GM18909 (cell line): ENCODE measurements around the gene TMX4.
"Not testable (repeated sequence)": the region's sequence is repeated elsewhere in the genome, so short reads cannot be mapped to it uniquely, and the experiment has no call there.

ENCODE experiments used
- ATAC-seq: cut with Tn5 transposase; IDR thresholded peaks from one replicate; pipeline ENCODE4 v1.9.1; 2021; ENCODE audit warnings: mild to moderate bottlenecking; ENCODE audit not compliant: unreplicated experiment, poor library complexity

Gene TMX4

DNA sequence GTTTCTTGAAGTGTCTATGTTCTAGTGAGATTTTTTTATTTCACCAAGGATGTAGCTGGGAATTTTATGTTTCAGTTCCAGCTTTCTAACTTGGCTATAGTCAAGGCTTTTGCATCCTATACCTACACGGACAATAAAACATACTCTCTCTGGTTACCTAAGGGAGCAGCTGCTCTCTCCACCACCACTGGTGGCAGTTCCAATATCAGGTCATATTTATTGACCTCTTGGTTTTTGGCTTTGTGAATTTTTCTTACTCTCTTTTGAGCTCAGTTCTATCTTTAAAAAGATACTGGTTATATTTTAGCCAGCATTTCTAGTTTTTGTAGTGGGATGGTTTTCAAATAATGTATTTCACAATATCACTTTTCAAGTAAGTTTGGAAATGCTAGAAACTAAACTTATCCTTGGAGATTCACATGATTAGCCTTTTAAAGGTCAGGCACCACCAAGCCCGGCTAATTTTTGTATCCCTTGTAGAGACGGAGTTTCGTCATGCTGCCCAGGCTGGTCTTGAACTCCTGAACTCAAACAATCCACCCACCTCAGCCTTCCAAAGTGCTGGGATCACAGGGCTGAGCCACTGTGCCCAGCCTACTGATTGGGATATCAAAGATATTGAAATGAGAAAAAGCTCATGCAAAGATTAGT is 44.7 kb downstream of the TMX4 start:
- ATAC-seq: no peak

DNA sequence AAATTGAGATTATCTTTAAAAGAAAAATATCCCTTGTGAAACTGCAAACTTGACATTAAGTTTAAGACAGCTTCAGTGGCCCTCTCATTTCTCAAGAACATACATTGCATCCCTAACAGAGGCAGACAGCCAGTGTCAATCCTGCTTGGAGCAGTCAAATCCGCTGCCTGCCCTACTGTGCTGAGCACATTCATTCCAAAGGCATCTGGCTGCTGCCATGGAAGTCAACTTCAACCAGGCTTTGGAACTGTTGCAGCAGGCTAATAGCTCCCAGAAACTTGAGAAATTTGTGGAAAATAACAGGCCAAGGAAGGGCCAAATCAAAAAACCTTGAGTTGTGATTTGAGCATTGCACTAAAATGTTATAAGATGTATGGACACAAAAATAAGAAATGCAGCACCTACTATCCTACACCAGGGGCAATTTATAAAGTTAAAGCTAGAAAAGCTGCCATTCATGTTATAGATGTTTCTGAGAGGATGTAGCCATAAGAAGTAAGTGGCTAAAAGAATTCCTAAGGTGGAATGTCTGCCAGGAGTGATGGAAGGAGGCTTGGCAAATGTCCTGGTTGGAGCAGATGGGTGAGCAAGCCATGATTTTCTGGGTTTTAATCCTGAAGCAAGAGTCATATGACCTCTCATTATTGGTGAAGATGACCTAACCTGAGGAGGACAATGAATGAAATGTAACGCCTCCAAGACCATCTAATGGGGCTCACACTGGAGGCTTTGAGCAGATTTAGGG is 47.9 kb downstream of the TMX4 start:
- no peak for ATAC-seq

DNA sequence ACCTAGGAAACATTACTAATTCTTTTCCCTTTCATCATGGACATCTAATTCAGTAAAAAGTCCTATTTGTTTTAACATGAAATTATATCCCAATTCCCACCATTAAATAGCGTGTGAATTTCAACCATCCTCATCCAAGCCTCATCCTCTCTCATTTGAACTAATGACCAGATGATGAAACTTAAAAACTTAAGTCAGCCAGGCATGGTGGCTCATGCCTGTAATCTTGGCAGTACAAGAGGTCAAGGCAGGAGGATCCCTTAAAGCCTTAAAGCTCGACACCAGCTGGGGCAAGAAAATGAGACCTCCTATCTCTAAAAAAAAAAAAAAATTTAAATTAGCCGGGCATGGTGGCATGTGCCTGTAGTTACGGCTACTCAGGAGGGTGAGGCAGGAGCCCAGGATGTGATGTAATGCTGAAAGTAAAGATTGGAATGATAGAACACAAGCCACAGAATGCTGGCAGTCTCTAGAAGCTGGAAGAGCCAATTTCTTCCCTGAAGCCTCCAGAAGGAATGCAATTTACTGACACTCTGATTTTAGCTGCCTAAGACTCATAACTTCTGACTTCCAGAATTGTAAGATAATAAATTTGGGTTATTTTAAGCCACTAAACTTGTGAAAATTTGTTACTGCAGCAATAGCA is 52.2 kb downstream of the TMX4 start:
- ATAC-seq: no peak

DNA sequence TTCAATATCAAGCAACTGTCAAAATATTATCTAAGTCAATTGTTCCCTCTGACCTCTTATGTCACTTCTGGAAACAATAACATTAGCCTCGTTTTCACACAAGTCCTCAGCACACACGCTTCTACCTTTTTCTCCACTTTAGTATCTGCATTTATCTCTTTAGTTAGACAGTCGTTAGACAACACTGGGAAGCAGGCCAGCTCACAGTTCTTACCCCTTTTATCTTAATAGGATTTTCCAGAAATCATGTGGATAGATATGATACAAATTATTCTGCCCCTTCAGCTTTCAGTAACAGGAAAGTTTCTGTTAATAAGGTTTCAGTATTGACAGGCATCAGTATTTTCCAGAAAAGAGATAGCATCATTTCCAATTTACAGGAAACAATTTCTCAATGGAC is 53.4 kb downstream of the TMX4 start:
- no peak for ATAC-seq

DNA sequence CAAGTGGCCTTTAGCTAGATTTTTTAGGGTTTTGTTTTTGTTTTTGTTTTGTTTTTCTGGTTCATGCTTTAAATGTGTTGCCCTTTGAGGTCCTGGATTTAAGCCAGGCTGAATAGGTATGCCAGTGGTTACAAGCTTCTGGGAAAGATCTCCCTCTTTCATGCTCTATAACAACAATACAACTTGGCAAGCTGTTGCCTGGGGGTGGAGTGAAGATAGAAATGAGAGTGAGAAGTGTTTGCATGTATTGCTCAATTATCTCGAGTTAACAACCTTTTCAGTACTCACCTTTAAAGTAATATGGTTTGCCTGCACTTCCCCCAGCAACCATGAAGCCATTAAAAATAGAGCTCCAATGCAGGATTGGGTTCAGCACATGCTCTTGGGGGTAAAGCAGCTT is 60.1 kb downstream of the TMX4 start:
- no peak for ATAC-seq

DNA sequence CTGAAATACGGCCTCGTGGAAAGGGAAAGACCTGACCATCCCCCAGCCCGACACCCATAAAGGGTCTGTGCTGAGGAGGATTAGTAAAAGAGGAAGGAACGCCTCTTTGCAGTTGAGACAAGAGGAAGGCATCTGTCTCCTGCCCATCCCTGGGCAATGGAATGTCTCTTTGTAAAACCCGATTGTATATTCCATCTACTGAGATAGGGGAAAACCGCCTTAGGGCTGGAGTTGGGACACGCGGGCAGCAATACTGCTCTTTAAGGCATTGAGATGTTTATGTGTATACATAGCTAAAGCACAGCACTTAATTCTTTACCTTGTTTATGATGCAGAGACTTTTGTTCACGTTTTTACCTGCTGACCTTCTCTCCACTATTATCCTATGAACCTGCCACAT is 63.0 kb downstream of the TMX4 start:
- ATAC-seq: not testable (repeated sequence)

DNA sequence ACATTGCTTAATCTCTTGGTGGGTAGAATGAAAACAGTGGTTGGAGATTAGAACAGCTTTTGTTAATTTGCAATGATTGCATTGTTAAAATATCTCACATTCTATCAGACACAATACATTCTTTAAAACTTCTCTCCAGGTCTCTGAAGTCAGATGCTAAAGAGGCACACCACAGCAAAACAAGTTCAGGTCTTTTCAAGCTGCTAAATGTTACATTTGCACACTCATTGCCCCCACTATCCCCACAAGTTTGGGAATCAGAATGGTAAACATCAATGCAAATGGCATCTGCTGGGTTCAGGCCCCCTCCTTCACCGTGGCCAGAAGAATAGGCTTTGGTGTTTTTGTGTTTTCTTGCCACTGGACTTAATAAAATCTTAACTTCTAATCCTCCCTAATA is 69.2 kb downstream of the TMX4 start:
- ATAC-seq: no peak

DNA sequence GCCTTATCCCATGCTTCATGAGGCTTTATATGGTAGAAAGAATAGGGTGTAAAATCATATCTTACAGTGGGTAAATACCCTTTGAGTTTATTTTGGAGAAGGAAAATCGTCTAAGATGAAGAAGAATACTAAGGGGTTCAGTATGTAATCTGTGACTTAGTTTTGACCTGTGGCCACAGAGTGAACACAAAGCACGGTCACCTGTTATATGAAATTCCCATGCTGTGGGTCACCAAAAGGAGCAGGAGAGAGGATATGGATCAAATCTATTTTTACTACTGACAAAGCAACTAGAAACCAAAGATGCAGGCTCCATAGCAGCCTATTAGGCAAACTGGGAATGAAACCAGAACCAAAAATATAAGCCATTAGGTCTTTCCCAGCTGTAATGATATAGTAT is 75.7 kb downstream of the TMX4 start:
- no peak for ATAC-seq

DNA sequence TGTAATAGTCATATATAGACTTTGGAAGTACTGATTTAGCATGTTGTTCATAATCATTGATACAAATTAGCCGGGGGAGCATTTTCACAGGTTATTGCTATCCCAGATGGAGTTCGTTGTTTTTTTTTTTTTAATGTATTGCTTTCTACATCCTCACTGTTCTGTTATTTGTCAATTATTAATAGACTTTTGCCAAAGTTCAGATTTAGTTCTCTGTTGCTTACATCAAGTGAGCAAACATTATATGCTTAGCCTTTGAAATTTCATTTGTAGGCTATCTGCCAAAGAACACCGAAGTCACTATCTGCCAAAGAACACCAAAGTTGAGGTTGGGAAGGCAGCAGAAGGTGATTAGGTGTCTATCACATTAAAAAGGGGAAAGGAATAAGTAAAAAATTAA is 79.2 kb downstream of the TMX4 start, which contains the start of gene HAO1:
TSS of gene HAO1 (minus strand) at position 118 of the 400 bp plus-strand sequence. CDS start at position 82, 36 bp downstream.
- no peak for ATAC-seq

DNA sequence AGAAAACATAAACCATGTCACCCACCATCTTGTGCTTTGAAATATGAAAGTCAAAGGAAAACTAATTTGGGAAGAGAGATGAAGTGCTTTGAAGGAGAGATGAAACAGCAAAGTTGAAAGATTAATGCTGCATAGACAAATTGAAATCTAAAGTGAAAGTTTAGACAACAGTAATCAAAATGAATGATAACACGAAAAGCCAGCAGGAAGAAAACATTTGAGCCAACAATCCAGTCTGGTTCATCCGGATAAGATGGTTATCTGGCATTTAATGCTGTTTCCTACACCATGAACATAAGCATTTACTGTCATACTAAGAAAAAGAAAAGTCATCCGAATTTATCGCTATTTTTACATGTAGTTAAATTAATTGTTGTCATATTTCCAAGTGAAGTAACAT is 79.9 kb downstream of the TMX4 start:
- ATAC-seq: no peak

DNA sequence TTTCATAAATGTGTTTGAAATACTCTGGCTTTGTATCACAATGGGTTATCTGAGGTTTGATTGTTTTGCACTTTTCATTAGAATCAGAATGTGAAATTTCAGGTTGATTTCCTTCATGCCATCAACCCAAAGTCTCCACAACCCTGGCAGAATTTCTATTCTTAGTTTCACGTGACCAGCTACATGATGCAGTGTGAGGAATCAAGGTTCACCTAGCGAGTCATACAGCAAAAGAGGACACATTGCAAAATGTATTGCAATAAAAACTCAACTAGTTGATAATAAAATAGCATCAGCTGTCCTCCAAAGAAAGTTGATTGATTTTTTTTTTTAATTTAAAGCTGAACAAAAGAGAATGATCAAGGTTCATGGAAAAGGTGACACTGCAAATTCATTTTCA is 81.5 kb downstream of the TMX4 start:
- no peak for ATAC-seq

DNA sequence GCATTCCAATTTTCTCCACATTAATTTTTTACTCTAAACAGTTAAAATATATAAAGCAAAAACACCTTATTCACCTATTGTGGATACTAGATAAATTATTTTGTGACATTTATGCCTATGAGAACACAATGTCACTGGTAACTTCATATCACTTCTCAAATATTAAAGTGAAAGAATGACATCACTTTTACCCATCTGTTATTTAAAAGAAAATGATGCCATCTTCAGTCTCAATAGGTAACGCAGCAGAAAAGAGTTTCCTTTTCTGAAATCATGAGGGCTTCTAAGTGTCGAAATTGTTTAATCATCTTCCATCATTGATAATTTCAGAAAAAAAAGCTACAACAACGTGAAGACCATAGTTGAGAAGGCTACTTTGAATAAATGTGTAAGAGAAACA is 82.2 kb downstream of the TMX4 start:
- ATAC-seq: no peak

DNA sequence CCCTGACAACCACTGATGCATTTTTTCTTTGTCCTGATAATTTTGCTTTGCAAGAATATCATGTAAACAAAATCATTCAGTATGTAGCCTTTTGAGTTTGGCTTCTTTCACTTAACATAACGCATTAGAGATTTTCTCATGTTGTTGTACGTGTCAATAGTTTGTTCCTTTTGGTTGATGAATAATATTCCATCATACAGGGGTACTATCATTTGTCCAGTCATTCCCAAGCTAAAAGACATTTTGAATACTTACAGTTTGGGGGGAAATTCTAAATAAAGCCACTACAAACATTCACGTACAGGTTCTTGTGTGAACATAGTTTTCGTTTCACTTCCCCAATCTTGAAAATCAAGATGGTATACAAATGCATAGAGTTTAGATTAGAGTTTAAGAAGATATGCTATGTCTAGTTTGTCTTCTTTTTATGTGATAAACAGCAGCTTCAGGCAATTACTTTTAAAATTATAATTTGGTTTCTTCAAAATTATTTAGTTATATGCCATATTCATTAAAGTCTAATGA is 84.5 kb downstream of the TMX4 start:
- peak; percentile 70 for ATAC-seq

DNA sequence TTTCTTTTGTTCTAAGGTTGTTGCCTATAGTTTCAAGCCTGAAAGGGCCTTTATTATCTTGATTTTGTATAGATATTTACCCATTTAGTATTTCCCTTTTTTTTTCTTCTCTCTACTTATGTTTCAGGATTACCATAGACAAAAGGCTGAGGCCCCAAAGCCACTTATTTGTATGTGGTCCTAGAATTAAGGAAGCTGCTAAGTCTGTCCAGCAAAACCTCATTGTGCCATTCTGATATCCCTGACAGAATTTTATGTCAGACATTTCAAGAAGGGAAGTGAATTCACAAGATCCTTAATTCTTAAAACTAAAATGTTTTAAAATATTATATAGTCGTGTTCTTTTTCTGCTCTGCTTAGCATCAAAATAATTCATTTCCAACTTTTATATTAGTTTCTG is 86.2 kb downstream of the TMX4 start:
- no peak for ATAC-seq

DNA sequence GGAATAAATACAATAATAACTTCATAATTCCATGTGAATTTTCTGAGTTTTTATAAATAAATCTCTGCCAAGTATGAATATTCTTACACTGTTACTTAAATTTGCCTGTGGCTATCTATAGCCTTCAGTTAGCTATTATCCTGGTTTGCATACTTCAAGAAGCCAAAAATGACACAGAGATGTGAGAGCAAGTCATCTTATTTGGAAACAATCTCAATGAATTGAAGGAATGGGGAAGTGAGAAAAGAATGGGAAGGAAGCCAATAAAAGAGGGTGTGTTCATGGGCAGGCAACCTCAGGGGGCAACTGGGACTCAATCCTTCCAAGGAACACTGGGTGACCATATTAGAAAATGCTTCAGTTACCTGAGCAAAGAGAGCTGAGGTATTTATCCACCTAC is 89.2 kb downstream of the TMX4 start:
- ATAC-seq: no peak
